ENCODE results near the gene OR7C1. TPM values are rescaled to one million over a fixed set of nuclear protein-coding genes. Genes with fewer than 3 reads are reported as not detected.

The OR7C1 gene
- total RNA-seq, 1 experiment from 2014 or later = not detected

GRCh38 chr19:14821937-14822336, 13.0 kb downstream of the OR7C1 start:
- no peaks in the 10 kb centered on the region for H3K36me3 Mint-ChIP-seq
- no peak for DNase-seq (ENCODE audit: low spot score)
- TF ChIP-seq ETV6 (CRISPR knock-in tag; IDR thresholded peaks at IDR 0.05) (no peak), PRRX2 (CRISPR knock-in tag; IDR thresholded peaks at IDR 0.05) (no peak)
- TF ChIP-seq, protein P1, sequence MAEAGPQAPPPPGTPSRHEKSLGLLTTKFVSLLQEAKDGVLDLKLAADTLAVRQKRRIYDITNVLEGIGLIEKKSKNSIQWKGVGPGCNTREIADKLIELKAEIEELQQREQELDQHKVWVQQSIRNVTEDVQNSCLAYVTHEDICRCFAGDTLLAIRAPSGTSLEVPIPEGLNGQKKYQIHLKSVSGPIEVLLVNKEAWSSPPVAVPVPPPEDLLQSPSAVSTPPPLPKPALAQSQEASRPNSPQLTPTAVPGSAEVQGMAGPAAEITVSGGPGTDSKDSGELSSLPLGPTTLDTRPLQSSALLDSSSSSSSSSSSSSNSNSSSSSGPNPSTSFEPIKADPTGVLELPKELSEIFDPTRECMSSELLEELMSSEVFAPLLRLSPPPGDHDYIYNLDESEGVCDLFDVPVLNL (CRISPR knock-in tag; IDR thresholded peaks at IDR 0.05; ENCODE audit: borderline replicate concordance, low read depth) = no peak
- TF ChIP-seq, protein P2, sequence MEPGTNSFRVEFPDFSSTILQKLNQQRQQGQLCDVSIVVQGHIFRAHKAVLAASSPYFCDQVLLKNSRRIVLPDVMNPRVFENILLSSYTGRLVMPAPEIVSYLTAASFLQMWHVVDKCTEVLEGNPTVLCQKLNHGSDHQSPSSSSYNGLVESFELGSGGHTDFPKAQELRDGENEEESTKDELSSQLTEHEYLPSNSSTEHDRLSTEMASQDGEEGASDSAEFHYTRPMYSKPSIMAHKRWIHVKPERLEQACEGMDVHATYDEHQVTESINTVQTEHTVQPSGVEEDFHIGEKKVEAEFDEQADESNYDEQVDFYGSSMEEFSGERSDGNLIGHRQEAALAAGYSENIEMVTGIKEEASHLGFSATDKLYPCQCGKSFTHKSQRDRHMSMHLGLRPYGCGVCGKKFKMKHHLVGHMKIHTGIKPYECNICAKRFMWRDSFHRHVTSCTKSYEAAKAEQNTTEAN (CRISPR knock-in tag; IDR thresholded peaks at IDR 0.05) = no peak
- POLR2A ChIA-PET = no interaction called here
- H3K4me1 Mint-ChIP-seq = no peaks in the 10 kb centered on the region
- peaks cover 33% of the 10 kb centered on the region for H3K9me3 Mint-ChIP-seq
- H3K4me3 Mint-ChIP-seq = no peak overlapping the region
- CTCF ChIA-PET = interaction anchor here (0.6 kb wide), 1 partner anchor 88 kb away, joined by 3 read pairs; no protein-coding TSS in a partner anchor
- ATAC-seq = no peak
- H3K27ac Mint-ChIP-seq = no peak overlapping the region
- peaks cover 7% of the 10 kb centered on the region for H3K27me3 Mint-ChIP-seq (ENCODE audit: low read depth)

DNA sequence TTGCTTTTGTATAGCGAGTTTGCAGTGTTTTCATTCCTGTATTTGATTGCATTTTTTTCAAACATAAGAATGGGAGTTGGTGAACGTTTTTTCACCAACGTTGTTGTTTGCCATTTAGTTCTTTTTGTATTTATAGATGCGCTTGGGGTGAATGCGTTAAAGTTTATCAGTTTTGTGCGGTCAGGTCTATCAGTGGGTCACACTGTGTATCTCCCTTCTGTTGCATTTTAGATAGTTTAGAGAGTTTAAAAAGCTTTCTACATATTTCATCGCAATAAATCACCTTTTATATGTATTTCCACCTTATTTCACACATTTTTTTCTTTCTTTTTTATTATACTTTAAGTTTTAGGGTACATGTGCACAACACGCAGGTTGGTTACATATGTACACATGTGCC, 16.4 kb downstream of the OR7C1 start:
- Mint-ChIP-seq H3K9me3 (peaks cover 11% of the 10 kb centered on the region; the same call in 1 of the 2 replicates), H3K4me3 (no peak overlapping the region), H3K36me3 (no peaks in the 10 kb centered on the region), H3K27ac (no peak overlapping the region), H3K27me3 (ENCODE audit: low read depth) (no peaks in the 10 kb centered on the region; the same call in 1 of the 2 replicates), H3K4me1 (no peaks in the 10 kb centered on the region)
- TF ChIP-seq GRHL2 (CRISPR knock-in tag; IDR thresholded peaks at IDR 0.05; ENCODE audit: insufficient replicate concordance, severe bottlenecking) = no peak
- DNase-seq (ENCODE audit: low spot score) (no peak), ATAC-seq (no peak)
- CTCF ChIA-PET = interaction anchor here (1.0 kb wide), 1 partner anchor 245 kb away, joined by 3 read pairs; no protein-coding TSS in a partner anchor
- POLR2A ChIA-PET = no interaction called here

- CTCF ChIA-PET = no interaction called here
Observed at GRCh38 chr19:14817052-14817451, 17.9 kb downstream of the OR7C1 start.

DNA sequence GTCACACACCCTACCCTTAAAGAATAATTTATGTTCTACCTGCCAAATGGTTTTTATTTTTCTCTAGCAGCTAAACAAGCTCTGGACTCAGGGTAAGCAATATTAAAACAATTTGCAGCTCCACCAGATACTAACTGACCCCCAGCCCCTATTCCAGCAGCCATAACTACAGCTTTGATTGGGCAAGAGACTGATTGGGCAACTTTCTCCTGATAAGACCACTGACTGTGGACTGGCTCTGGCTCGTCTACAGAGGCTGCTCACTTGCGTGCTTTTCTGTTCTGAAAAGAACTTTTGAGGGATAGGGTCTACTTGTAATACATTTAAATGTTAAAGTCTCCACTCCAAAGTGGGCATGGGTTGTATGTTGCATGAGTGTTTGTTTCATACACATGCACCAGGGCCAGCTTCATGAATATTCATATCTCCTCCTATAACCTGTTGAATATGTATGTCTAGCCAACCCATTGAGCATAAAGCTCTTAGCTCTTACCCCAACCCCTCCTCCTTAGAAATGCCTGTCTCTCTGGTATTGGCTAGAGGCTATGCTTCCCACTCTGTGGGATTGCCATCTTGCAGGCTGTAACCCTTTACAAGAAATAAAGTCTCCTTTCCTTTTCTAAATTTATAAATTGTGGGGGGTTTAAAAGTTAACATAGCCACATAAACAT, 19.9 kb downstream of the OR7C1 start:
- ChIA-PET CTCF (interaction anchor here (1.6 kb wide), 1 partner anchor 241 kb away, joined by 3 read pairs; no protein-coding TSS in a partner anchor), POLR2A (no interaction called here)
- Mint-ChIP-seq H3K27me3 (ENCODE audit: low read depth) (no peaks in the 10 kb centered on the region), H3K4me3 (no peak overlapping the region), H3K27ac (no peak overlapping the region), H3K9me3 (peaks cover 11% of the 10 kb centered on the region; the same call in 1 of the 2 replicates), H3K36me3 (no peaks in the 10 kb centered on the region), H3K4me1 (no peaks in the 10 kb centered on the region)
- ATAC-seq = no peak
- no peak for DNase-seq (ENCODE audit: low spot score)
- no peak for TF ChIP-seq CBFB (CRISPR knock-in tag; IDR thresholded peaks at IDR 0.05; ENCODE audit: low read depth)
- TF ChIP-seq PRRX2 (CRISPR knock-in tag; IDR thresholded peaks at IDR 0.05) = no peak
- no peak for TF ChIP-seq FOXJ3 (CRISPR knock-in tag; IDR thresholded peaks at IDR 0.05; ENCODE audit: borderline replicate concordance)
- TF ChIP-seq ATF6 (CRISPR knock-in tag; IDR thresholded peaks at IDR 0.05) = no peak
- TF ChIP-seq CREB1 (CRISPR knock-in tag; IDR thresholded peaks at IDR 0.05) = no peak
- TF ChIP-seq ZNF263 (CRISPR knock-in tag; IDR thresholded peaks at IDR 0.05; ENCODE audit: low read depth) = no peak
- TF ChIP-seq SMAD3 (CRISPR knock-in tag; IDR thresholded peaks at IDR 0.05; ENCODE audit: borderline replicate concordance) = no peak
- TF ChIP-seq, protein P3, sequence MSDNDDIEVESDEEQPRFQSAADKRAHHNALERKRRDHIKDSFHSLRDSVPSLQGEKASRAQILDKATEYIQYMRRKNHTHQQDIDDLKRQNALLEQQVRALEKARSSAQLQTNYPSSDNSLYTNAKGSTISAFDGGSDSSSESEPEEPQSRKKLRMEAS (CRISPR knock-in tag; IDR thresholded peaks at IDR 0.05) = no peak
- no peak for TF ChIP-seq MXD4 (CRISPR knock-in tag; IDR thresholded peaks at IDR 0.05; ENCODE audit: borderline replicate concordance)
- no peak for TF ChIP-seq NFE2L1 (CRISPR knock-in tag; IDR thresholded peaks at IDR 0.05)

More at GRCh38 chr19:14817052-14817451, 17.9 kb downstream of the OR7C1 start:
- H3K4me1 Mint-ChIP-seq = no peaks in the 10 kb centered on the region
- POLR2A ChIA-PET = no interaction called here
- H3K4me3 Mint-ChIP-seq = no peak overlapping the region
- no peaks in the 10 kb centered on the region for H3K36me3 Mint-ChIP-seq
- no peak for DNase-seq (ENCODE audit: low spot score)
- H3K9me3 Mint-ChIP-seq = peaks cover 11% of the 10 kb centered on the region; the same call in 1 of the 2 replicates
- TF ChIP-seq ZBTB21 (CRISPR knock-in tag; IDR thresholded peaks at IDR 0.05; ENCODE audit: borderline replicate concordance) (no peak), GRHL2 (CRISPR knock-in tag; IDR thresholded peaks at IDR 0.05; ENCODE audit: insufficient replicate concordance, severe bottlenecking) (no peak), NFE2L1 (CRISPR knock-in tag; IDR thresholded peaks at IDR 0.05) (no peak), KAT7 (CRISPR knock-in tag; IDR thresholded peaks at IDR 0.05; ENCODE audit: borderline replicate concordance) (no peak), ZNF263 (CRISPR knock-in tag; IDR thresholded peaks at IDR 0.05; ENCODE audit: low read depth) (no peak), NR1H2 (CRISPR knock-in tag; IDR thresholded peaks at IDR 0.05) (no peak), NFYB (CRISPR knock-in tag; conservative IDR thresholded peaks at IDR 0.05; ENCODE audit: low read depth) (no peak)
- TF ChIP-seq, protein P4, sequence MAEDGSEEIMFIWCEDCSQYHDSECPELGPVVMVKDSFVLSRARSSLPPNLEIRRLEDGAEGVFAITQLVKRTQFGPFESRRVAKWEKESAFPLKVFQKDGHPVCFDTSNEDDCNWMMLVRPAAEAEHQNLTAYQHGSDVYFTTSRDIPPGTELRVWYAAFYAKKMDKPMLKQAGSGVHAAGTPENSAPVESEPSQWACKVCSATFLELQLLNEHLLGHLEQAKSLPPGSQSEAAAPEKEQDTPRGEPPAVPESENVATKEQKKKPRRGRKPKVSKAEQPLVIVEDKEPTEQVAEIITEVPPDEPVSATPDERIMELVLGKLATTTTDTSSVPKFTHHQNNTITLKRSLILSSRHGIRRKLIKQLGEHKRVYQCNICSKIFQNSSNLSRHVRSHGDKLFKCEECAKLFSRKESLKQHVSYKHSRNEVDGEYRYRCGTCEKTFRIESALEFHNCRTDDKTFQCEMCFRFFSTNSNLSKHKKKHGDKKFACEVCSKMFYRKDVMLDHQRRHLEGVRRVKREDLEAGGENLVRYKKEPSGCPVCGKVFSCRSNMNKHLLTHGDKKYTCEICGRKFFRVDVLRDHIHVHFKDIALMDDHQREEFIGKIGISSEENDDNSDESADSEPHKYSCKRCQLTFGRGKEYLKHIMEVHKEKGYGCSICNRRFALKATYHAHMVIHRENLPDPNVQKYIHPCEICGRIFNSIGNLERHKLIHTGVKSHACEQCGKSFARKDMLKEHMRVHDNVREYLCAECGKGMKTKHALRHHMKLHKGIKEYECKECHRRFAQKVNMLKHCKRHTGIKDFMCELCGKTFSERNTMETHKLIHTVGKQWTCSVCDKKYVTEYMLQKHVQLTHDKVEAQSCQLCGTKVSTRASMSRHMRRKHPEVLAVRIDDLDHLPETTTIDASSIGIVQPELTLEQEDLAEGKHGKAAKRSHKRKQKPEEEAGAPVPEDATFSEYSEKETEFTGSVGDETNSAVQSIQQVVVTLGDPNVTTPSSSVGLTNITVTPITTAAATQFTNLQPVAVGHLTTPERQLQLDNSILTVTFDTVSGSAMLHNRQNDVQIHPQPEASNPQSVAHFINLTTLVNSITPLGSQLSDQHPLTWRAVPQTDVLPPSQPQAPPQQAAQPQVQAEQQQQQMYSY (CRISPR knock-in tag; IDR thresholded peaks at IDR 0.05) = no peak
- no peak overlapping the region for H3K27ac Mint-ChIP-seq
- no peak for ATAC-seq
- no peaks in the 10 kb centered on the region for H3K27me3 Mint-ChIP-seq (ENCODE audit: low read depth)

Data from WTC11 (cell line).